Mesothelial cell of epicardium (in vitro differentiated cells): ENCODE results near the gene PRIMA1. TPM values are rescaled to one million over a fixed set of nuclear protein-coding genes. Genes with fewer than 3 reads are reported as not detected.

ENCODE experiments used
- DNase-seq, 2 experiments: peaks; one replicate each; pipeline ENCODE4 v3.0.0; 2021; ENCODE audit warnings: low spot score in 2 of 2; ENCODE audit not compliant: unreplicated experiment in 2 of 2
- H3K27ac Mint-ChIP-seq: 2 replicates; pipeline ENCODE4 v1.8.0; 2021; ENCODE audit warnings: mixed read lengths
- H3K27me3 Mint-ChIP-seq: 2 replicates; pipeline ENCODE4 v1.8.0; 2021; ENCODE audit warnings: low read depth, mixed read lengths
- H3K36me3 Mint-ChIP-seq: 2 replicates; pipeline ENCODE4 v1.8.0; 2021; ENCODE audit warnings: mixed read lengths
- H3K4me1 Mint-ChIP-seq: 2 replicates; pipeline ENCODE4 v1.8.0; 2021; ENCODE audit warnings: mixed read lengths
- H3K4me3 Mint-ChIP-seq: 2 replicates; pipeline ENCODE4 v1.8.0; 2021; ENCODE audit warnings: mild to moderate bottlenecking, moderate library complexity, mixed read lengths
- H3K9me3 Mint-ChIP-seq: 2 replicates; pipeline ENCODE4 v1.8.0; 2021; ENCODE audit warnings: mixed read lengths
- CTCF ChIP-seq: fragments of 200-600 bp; sonication (generic); IDR thresholded peaks from one replicate; pipeline ENCODE4 v1.5.0; 2021; ENCODE audit warnings: antibody characterized with exemption; ENCODE audit not compliant: unreplicated experiment
- total RNA-seq: library from RNA; stranded (reverse); gene quantifications from 3 replicates; pipeline ENCODE4 v1.2.1, GENCODE V29; 2021

PRIMA1 gene
- total RNA-seq, 1 donor from 2014 or later = 2.3 TPM

- H3K27ac Mint-ChIP-seq = no peak overlapping the region
- peaks cover 59% of the 10 kb centered on the region for H3K27me3 Mint-ChIP-seq
- peaks cover 8% of the 10 kb centered on the region for H3K4me1 Mint-ChIP-seq
- H3K9me3 Mint-ChIP-seq = no peaks in the 10 kb centered on the region
- no peak for DNase-seq
- TF ChIP-seq CTCF = no peak
- H3K4me3 Mint-ChIP-seq = no peak overlapping the region
- H3K36me3 Mint-ChIP-seq = no peaks in the 10 kb centered on the region
Observed at GRCh38 chr14:93793555-93794324, 5.5 kb upstream of the PRIMA1 start.

GRCh38 chr14:93792391-93792790 is 4.1 kb upstream of the PRIMA1 start:
- no peak for DNase-seq
- Mint-ChIP-seq H3K9me3 (no peaks in the 10 kb centered on the region), H3K4me1 (peaks cover 15% of the 10 kb centered on the region), H3K36me3 (no peaks in the 10 kb centered on the region), H3K27ac (no peak overlapping the region), H3K27me3 (peaks cover 61% of the 10 kb centered on the region), H3K4me3 (no peak overlapping the region)
- no peak for TF ChIP-seq CTCF

- no peak overlapping the region for H3K4me3 Mint-ChIP-seq
- no peaks in the 10 kb centered on the region for H3K9me3 Mint-ChIP-seq
- peaks cover 15% of the 10 kb centered on the region for H3K4me1 Mint-ChIP-seq
- DNase-seq = no peak
- no peaks in the 10 kb centered on the region for H3K36me3 Mint-ChIP-seq
- no peak overlapping the region for H3K27ac Mint-ChIP-seq
- peaks cover 64% of the 10 kb centered on the region for H3K27me3 Mint-ChIP-seq
- TF ChIP-seq CTCF = no peak
Observed at GRCh38 chr14:93790966-93791365, 2.7 kb upstream of the PRIMA1 start.

- Mint-ChIP-seq H3K9me3 (no peaks in the 10 kb centered on the region), H3K36me3 (no peaks in the 10 kb centered on the region), H3K27me3 (peaks cover 71% of the 10 kb centered on the region), H3K4me3 (peak overlapping the region; percentile 65), H3K4me1 (peaks cover 22% of the 10 kb centered on the region), H3K27ac (peak overlapping the region; percentile 11)
- TF ChIP-seq CTCF = no peak
- DNase-seq = no peak
Observed at GRCh38 chr14:93789228-93790130, 1.2 kb upstream of the PRIMA1 start.

GRCh38 chr14:93788543-93789227 is 400 bp upstream of the PRIMA1 start:
- no peaks in the 10 kb centered on the region for H3K36me3 Mint-ChIP-seq
- no peaks in the 10 kb centered on the region for H3K9me3 Mint-ChIP-seq
- peaks cover 22% of the 10 kb centered on the region for H3K4me1 Mint-ChIP-seq
- TF ChIP-seq CTCF = no peak
- H3K4me3 Mint-ChIP-seq = peak overlapping the region; percentile 66
- H3K27me3 Mint-ChIP-seq = peaks cover 70% of the 10 kb centered on the region
- H3K27ac Mint-ChIP-seq = no peak overlapping the region
- peak; percentile 27 to 66 for DNase-seq
